Body of pancreas (tissue), 4 donors: ENCODE results near the gene TIPIN. TPM values are rescaled to one million over a fixed set of nuclear protein-coding genes. Genes with fewer than 3 reads are reported as not detected.

ENCODE experiments used
- ATAC-seq: fragments of 150-250 bp; one replicate; pipeline ENCODE4 v1.9.1; 2016
- DNase-seq, 4 donors: peaks; one replicate each; pipeline ENCODE4 v3.0.0-alpha.2; 2019
- H3K27ac ChIP-seq, 4 donors: fragments of 200-600 bp; sonication (generic); 1 replicate in 3 of 4; 2 replicates in 1 of 4; pipeline versions ENCODE4 v1.5.1 to v1.6.1; 2016 to 2019; ENCODE audit warnings: mild to moderate bottlenecking in 1 of 4, mixed read lengths in 1 of 4, moderate library complexity in 1 of 4
- H3K27me3 ChIP-seq, 2 donors: fragments of 200-600 bp; sonication (generic); one replicate each; pipeline ENCODE4 v1.6.0; 2016; ENCODE audit warnings: mild to moderate bottlenecking in 1 of 2
- H3K36me3 ChIP-seq, 2 donors: fragments of 200-600 bp; sonication (generic); replicated peaks in 1 of 2; 2 replicates each; pipeline ENCODE4 v1.5.1; 2016; ENCODE audit warnings: low read depth in 2 of 2; ENCODE audit not compliant: insufficient read depth in 1 of 2
- H3K4me1 ChIP-seq: fragments of 200-600 bp; sonication (generic); one replicate; pipeline ENCODE4 v1.6.0; 2016
- H3K4me3 ChIP-seq, 2 donors: fragments of 200-600 bp; sonication (generic); 1 replicate in 1 of 2; 2 replicates in 1 of 2; pipeline ENCODE4 v1.5.1; 2016 to 2019
- H3K9me3 ChIP-seq, 3 donors: fragments of 200-600 bp; sonication (generic); 1 replicate in 2 of 3; 2 replicates in 1 of 3; pipeline ENCODE4 v1.5.1; 2016
- POLR2A ChIP-seq, 3 donors: fragments of 450-650 bp; IDR thresholded peaks; one replicate each; pipeline ENCODE4 v1.6.1; 2016; ENCODE audit warnings: antibody characterized with exemption in 3 of 3, mild to moderate bottlenecking in 2 of 3
- WGBS, 2 donors: methylation state at CpG; one replicate each; pipeline ENCODE4 v1.1.5; 2017; 5-methylcytosine and 5-hydroxymethylcytosine counted together
- intact Hi-C: fragments of 100-400 bp; cut with DNase I; formaldehyde crosslinking; loops from one replicate; pipeline ENCODE4 v1.15.1; 2023
- total RNA-seq, 2 donors: library from RNA; depleted of rRNA; stranded (reverse); fragments of >200 nt; gene quantifications; one replicate each; pipeline ENCODE4 v1.1.0, GENCODE V29; 2016
- TF ChIP-seq, protein P1 (sequence below), 7 experiments: fragments of 450-650 bp in 4 of 7; fragments of 200-600 bp in 3 of 7; sonication (generic) in 3 of 7; IDR thresholded peaks; one replicate each; pipeline ENCODE4 v1.5.1; 2016 to 2019; ENCODE audit warnings: antibody characterized with exemption in 7 of 7

The TIPIN gene
- total RNA-seq, 2 donors from 2014 or later: 2.9 to 6.6 TPM

DNA sequence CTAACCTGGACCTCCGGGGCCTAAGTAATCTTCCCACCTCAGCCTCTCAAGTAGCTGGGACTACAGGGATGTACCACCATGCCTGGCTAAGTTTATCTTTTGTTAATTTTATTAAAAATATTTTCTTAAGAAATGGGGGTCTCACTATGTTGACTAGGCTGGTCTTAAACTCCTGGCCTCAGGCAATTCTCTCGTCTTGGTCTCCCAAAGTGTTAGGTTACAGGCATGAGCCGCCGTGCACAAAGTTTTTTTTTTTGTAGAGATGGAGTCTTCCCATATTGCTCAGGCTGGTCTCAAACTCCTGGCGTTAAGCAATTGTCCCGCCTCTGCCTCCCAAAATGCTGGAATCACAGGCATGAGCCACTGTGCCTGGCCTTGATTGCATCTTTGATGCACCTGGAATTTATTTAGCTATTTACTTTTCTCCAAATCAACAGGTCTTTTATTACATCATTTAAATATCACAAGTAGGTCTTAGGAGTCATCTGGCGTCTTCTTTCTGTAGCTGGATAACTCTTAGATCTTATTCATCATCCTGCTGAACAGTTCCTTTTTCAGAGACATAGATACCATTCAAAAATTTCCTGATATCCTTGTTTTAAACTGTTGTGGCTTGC is 22.4 kb upstream of the TIPIN start:
- Histone ChIP-seq H3K4me3 (no peak overlapping the region), H3K27ac (no peak overlapping the region), H3K36me3 (no peaks in the 10 kb centered on the region), H3K9me3 (peaks cover 0 to 8% (median 0%) of the 10 kb centered on the region in 3 donors), H3K4me1 (no peaks in the 10 kb centered on the region), H3K27me3 (no peaks in the 10 kb centered on the region)
- DNase-seq (no peak), ATAC-seq (no peak)
- 92 to 94% methylated on average over 7 of the region's 7 CpGs for WGBS, 2 donors
- intact Hi-C loops: no loop called here
- no peak for TF ChIP-seq POLR2A (IDR thresholded peaks at IDR 0.05)
- TF ChIP-seq, protein P1, sequence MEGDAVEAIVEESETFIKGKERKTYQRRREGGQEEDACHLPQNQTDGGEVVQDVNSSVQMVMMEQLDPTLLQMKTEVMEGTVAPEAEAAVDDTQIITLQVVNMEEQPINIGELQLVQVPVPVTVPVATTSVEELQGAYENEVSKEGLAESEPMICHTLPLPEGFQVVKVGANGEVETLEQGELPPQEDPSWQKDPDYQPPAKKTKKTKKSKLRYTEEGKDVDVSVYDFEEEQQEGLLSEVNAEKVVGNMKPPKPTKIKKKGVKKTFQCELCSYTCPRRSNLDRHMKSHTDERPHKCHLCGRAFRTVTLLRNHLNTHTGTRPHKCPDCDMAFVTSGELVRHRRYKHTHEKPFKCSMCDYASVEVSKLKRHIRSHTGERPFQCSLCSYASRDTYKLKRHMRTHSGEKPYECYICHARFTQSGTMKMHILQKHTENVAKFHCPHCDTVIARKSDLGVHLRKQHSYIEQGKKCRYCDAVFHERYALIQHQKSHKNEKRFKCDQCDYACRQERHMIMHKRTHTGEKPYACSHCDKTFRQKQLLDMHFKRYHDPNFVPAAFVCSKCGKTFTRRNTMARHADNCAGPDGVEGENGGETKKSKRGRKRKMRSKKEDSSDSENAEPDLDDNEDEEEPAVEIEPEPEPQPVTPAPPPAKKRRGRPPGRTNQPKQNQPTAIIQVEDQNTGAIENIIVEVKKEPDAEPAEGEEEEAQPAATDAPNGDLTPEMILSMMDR (IDR thresholded peaks at IDR 0.05): no peak

DNA sequence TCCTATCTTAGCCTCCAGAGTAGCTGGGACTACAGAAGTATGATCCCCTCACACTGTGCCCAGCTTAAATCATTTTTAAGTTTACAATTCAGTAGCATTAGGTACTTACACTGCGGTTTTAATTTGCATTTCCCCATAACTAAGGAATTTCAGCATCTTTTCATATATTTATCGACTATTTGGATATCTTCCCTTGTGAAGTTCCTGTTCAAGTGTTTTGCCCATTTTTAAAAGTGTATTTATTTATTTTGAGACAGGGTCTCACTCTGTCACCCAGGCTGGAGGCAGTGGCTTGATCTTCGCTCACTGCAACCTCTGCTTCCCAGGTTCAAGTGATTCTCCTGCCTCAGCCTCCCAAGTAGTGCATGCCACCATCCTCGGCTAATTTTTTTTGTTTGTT is 17.7 kb upstream of the TIPIN start:
- TF ChIP-seq, protein P1 (IDR thresholded peaks at IDR 0.05): no peak
- no peak for TF ChIP-seq POLR2A (IDR thresholded peaks at IDR 0.05)
- DNase-seq: no peak
- no peaks in the 10 kb centered on the region for H3K27me3 ChIP-seq
- H3K4me3 ChIP-seq: no peak overlapping the region
- 97 to 98% methylated on average over 4 of the region's 4 CpGs for WGBS, 2 donors
- no peaks in the 10 kb centered on the region for H3K36me3 ChIP-seq
- H3K27ac ChIP-seq: no peak overlapping the region
- no peak for ATAC-seq
- intact Hi-C loops: no loop called here
- H3K9me3 ChIP-seq: peaks cover 0 to 8% (median 0%) of the 10 kb centered on the region in 3 donors
- peaks cover 9% of the 10 kb centered on the region for H3K4me1 ChIP-seq

DNA sequence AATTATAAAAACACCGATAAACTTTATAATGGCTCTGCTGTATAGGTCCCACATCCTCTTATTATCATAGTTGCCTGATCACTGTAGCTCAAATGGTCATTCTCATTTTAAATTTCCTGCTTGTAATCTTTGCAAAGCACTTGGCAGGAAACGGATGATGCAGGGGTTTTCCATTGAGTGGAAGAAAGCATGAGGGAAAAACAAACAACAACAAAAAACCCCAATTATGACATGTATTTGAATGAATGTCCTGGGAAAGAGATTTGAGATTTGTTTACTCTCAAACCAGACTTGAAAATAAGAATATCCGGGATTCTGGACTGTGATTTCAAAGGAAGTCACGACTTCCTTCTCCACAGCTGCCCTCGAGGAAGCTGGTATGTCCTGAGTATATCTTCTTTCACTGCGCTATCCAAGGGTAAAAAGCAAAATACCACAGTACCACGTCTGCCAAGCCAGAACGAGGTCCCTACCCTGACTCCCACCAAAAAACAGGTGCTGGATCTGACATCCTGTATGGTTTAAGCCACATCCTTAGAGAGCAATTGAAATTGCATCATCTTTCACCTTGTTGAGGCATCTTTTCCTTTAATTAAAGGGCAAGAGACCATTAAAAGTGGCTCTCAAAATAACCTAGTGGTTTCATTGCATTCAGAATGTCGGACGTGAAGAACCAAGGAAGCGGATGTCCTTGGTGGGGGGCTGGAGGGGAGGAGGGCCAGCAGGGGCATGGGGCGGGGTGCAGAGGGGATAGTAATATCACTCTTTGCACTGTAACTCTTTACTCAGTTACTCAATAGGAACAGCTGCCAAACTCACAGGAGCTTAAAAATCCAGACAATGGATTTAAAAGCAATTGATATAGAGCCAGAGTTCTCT is 13.5 kb upstream of the TIPIN start:
- DNase-seq (no peak), ATAC-seq (peak; percentile 62)
- peaks cover 9% of the 10 kb centered on the region for H3K4me1 ChIP-seq
- 21 to 22% methylated on average over 12 of the region's 12 CpGs for WGBS, 2 donors
- intact Hi-C loops: no loop called here
- H3K27ac ChIP-seq: peak overlapping the region; percentile 13 to 75 (median 52)
- no peak overlapping the region for H3K4me3 ChIP-seq
- H3K27me3 ChIP-seq: no peaks in the 10 kb centered on the region
- TF ChIP-seq, protein P1 (IDR thresholded peaks at IDR 0.05): no peak
- TF ChIP-seq POLR2A (IDR thresholded peaks at IDR 0.05): no peak
- H3K36me3 ChIP-seq: no peaks in the 10 kb centered on the region
- H3K9me3 ChIP-seq: peaks cover 0 to 8% (median 0%) of the 10 kb centered on the region in 3 donors

DNA sequence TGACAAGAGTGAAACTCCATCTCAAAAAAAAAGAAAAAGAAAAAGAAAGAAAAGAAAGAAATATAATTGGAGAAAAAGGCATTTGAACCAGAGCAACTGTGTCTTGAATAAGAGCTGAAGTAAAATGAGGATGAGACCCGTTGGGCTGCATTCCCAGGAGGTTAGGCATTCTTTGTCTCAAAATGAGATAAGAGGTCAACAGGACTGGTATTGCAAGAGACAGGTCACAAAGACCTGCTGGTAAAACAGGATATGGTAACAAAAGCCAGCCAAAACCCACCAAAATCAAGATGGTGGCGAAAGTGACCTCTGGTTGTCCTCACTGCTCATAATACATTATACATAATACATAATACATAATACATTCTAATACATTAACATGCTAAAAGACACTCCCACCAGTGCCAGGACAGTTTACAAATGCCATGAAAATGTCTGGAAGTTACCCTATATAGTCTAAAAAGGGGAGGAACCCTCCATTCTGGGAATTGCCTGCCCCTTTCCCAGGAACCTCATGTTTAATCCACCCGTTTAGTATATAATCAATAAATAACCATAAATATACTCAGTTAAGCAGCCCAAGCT is 8.6 kb upstream of the TIPIN start:
- intact Hi-C loops: no loop called here
- H3K36me3 ChIP-seq: no peaks in the 10 kb centered on the region
- no peaks in the 10 kb centered on the region for H3K27me3 ChIP-seq
- no peak overlapping the region for H3K27ac ChIP-seq
- H3K9me3 ChIP-seq: no peaks in the 10 kb centered on the region
- no peak for ATAC-seq
- DNase-seq: no peak
- H3K4me3 ChIP-seq: no peak overlapping the region
- TF ChIP-seq, protein P1 (IDR thresholded peaks at IDR 0.05): no peak
- no peak for TF ChIP-seq POLR2A (IDR thresholded peaks at IDR 0.05)
- WGBS, 2 donors: 82 to 83% methylated on average over 3 of the region's 3 CpGs
- peaks cover 7% of the 10 kb centered on the region for H3K4me1 ChIP-seq
